Measurements from ENCODE around the gene SAMD11.
"Not testable (repeated sequence)": the region's sequence is repeated elsewhere in the genome, so short reads cannot be mapped to it uniquely, and the experiment has no call there.

Gene SAMD11

GRCh38 chr1:978069-978834 lies 54.5 kb downstream of the SAMD11 start:
- no peak for DNase-seq

GRCh38 chr1:978835-979743 lies 55.4 kb downstream of the SAMD11 start:
- no peak for DNase-seq

GRCh38 chr1:979744-980072 lies 56.0 kb downstream of the SAMD11 start:
- no peak for DNase-seq

GRCh38 chr1:980137-980571 lies 56.4 kb downstream of the SAMD11 start:
- no peak for DNase-seq

GRCh38 chr1:980602-981395 lies 57.1 kb downstream of the SAMD11 start:
- no peak for DNase-seq

- no peak for DNase-seq
These were observed 57.8 kb downstream of the SAMD11 start for GRCh38 chr1:981491-981954.

GRCh38 chr1:981955-982558 lies 58.3 kb downstream of the SAMD11 start, which contains the start of gene PERM1:
PERM1 (minus strand) TSS chr1:982093; CDS start chr1:981029, 1,064 bp downstream.
- no peak for DNase-seq

- DNase-seq = no peak
These were observed 59.2 kb downstream of the SAMD11 start for GRCh38 chr1:982765-983436.

- peak; percentile 69 for DNase-seq
These were observed 60.2 kb downstream of the SAMD11 start for GRCh38 chr1:983798-984475.

GRCh38 chr1:984476-984814 lies 60.7 kb downstream of the SAMD11 start:
- no peak for DNase-seq

- no peak for DNase-seq
These were observed 61.4 kb downstream of the SAMD11 start for GRCh38 chr1:985126-985525.

- DNase-seq = not testable (repeated sequence)
These were observed 64.3 kb downstream of the SAMD11 start for GRCh38 chr1:988061-988460.

- not testable (repeated sequence) for DNase-seq
These were observed 67.6 kb downstream of the SAMD11 start for GRCh38 chr1:991275-991674.

- DNase-seq = no peak
These were observed 68.2 kb downstream of the SAMD11 start for GRCh38 chr1:991895-992294.

- DNase-seq = no peak
These were observed 68.6 kb downstream of the SAMD11 start for GRCh38 chr1:992362-992761.

GRCh38 chr1:993379-993995 lies 69.8 kb downstream of the SAMD11 start:
- no peak for DNase-seq
